Panc1 (cell line): ENCODE data around the gene SHANK1. TPM values are rescaled to one million over a fixed set of nuclear protein-coding genes. Genes with fewer than 3 reads are reported as not detected.

Experiments
- ATAC-seq: fragments of 200-7000 bp; cut with Tn5 transposase; 2 replicates; pipeline ENCODE4 v1.9.1; 2020; ENCODE audit warnings: mild to moderate bottlenecking, moderate library complexity
- BruUV-seq: library from RNA; stranded (reverse); fragments of 400-500 nt; replicated peaks from 2 replicates; lab custom pipeline; 2021; lab: Mats Ljungman, UMichigan
- CTCF ChIA-PET: fragments of 300-600 bp; sonication (Branson Sonifier 250); formaldehyde crosslinking; loops from one replicate; lab custom pipeline; 2022; ENCODE audit warnings: antibody characterized with exemption; lab: Charles Lee
- POLR2A ChIA-PET: fragments of 300-600 bp; sonication (Branson Sonifier 250); formaldehyde crosslinking; loops from one replicate; lab custom pipeline; 2022; ENCODE audit warnings: antibody characterized with exemption; lab: Charles Lee
- DNase-seq: peaks from one replicate; pipeline ENCODE4 v3.0.0-alpha.2; 2010; ENCODE audit warnings: low read depth, low spot score
- H3K27ac ChIP-seq: 2 replicates; pipeline ENCODE4 v1.5.1; 2011; ENCODE audit warnings: mild to moderate bottlenecking, low read length, inconsistent platforms
- H3K27me3 ChIP-seq: fragments of 200-500 bp; sonication (Bioruptor generic); 2 replicates; pipeline ENCODE4 v1.6.0; 2014; ENCODE audit warnings: low read length, inconsistent platforms; ENCODE audit not compliant: control insufficient read depth, insufficient read depth
- H3K36me3 ChIP-seq: fragments of 200-500 bp; sonication (Bioruptor generic); 2 replicates; pipeline ENCODE4 v1.5.1; 2014; ENCODE audit warnings: inconsistent platforms, mild to moderate bottlenecking, low read length, moderate library complexity; ENCODE audit not compliant: control insufficient read depth, insufficient read depth
- H3K4me1 ChIP-seq: 2 replicates; pipeline ENCODE4 v1.5.1; 2011; ENCODE audit warnings: inconsistent platforms, mild to moderate bottlenecking, low read length, moderate library complexity; ENCODE audit not compliant: control insufficient read depth, insufficient read depth
- H3K4me3 ChIP-seq, 2 experiments: 2 replicates each; pipeline ENCODE4 v1.5.1; 2011 to 2012; ENCODE audit warnings: low read depth in 2 of 2, low read length in 2 of 2, mild to moderate bottlenecking in 2 of 2, inconsistent platforms in 1 of 2, moderate library complexity in 1 of 2
- H3K9me3 ChIP-seq: fragments of 200-500 bp; sonication (Bioruptor generic); 2 replicates; pipeline ENCODE4 v1.5.1; 2014; ENCODE audit warnings: low read depth, mild to moderate bottlenecking, inconsistent platforms, low read length, moderate library complexity; ENCODE audit not compliant: control insufficient read depth, insufficient read depth
- CTCF ChIP-seq: fragments of 450-650 bp; IDR thresholded peaks from 2 replicates; pipeline ENCODE4 v1.5.1; 2017; ENCODE audit warnings: mild to moderate bottlenecking
- POLR2AphosphoS5 ChIP-seq: IDR thresholded peaks from 2 replicates; pipeline ENCODE4 v1.6.1; 2012; ENCODE audit warnings: mild to moderate bottlenecking, low read depth, low read length, moderate library complexity
- REST ChIP-seq, 2 experiments: IDR thresholded peaks; 2 replicates each; pipeline ENCODE4 v1.6.1; 2011 to 2012; ENCODE audit warnings: low read depth in 2 of 2, control low read depth in 1 of 2, low read length in 1 of 2, mild to moderate bottlenecking in 1 of 2, moderate library complexity in 1 of 2; ENCODE audit not compliant: insufficient read depth in 1 of 2
- SIN3A ChIP-seq: IDR thresholded peaks from 2 replicates; pipeline ENCODE4 v1.6.1; 2012; ENCODE audit warnings: low read depth, mild to moderate bottlenecking, low read length, moderate library complexity, borderline replicate concordance; ENCODE audit not compliant: insufficient read depth
- TCF7L2 ChIP-seq: IDR thresholded peaks from 2 replicates; pipeline ENCODE4 v1.6.1; 2011; ENCODE audit warnings: mild to moderate bottlenecking, low read depth, low read length, inconsistent platforms
- in situ Hi-C: cut with HindIII; loops from 2 replicates; pipeline ENCODE4 v1.10.0; 2016; ENCODE audit warnings: low sequenced_read_pairs, low pct_unique_long_range_greater_than_20kb
- intact Hi-C: fragments of 100-400 bp; cut with micrococcal nuclease; formaldehyde crosslinking; loops from one replicate; pipeline ENCODE4 v1.10.0; 2022; ENCODE audit not compliant: unreplicated experiment
- total RNA-seq: library from RNA; stranded (reverse); gene quantifications from one replicate; pipeline ENCODE4 v1.2.1, GENCODE V29; 2021; ENCODE audit not compliant: unreplicated experiment

The SHANK1 gene
- total RNA-seq, 1 experiment from 2014 or later = not detected

GRCh38 chr19:50710612-50711011 lies 9.0 kb downstream of the SHANK1 start:
- in situ Hi-C loops = no loop called here
- H3K4me3 ChIP-seq = no peak overlapping the region
- BruUV-seq = no TSS peak
- no peak for TF ChIP-seq REST (IDR thresholded peaks at IDR 0.05; ENCODE audit: insufficient read depth in 1 of 2, low read depth in 2 of 2, low read length in 1 of 2)
- TF ChIP-seq POLR2AphosphoS5 = no peak
- TF ChIP-seq TCF7L2 = no peak
- TF ChIP-seq SIN3A = no peak
- TF ChIP-seq CTCF = no peak
- DNase-seq (no peak), ATAC-seq (no peak)
- no peak overlapping the region for H3K27ac ChIP-seq
- no peaks in the 10 kb centered on the region for H3K36me3 ChIP-seq
- H3K4me1 ChIP-seq = no peaks in the 10 kb centered on the region
- POLR2A ChIA-PET = no interaction called here
- H3K27me3 ChIP-seq = no peaks in the 10 kb centered on the region
- intact Hi-C loops = no loop called here
- no peaks in the 10 kb centered on the region for H3K9me3 ChIP-seq
- CTCF ChIA-PET = no interaction called here

GRCh38 chr19:50710094-50710493 lies 9.5 kb downstream of the SHANK1 start:
- DNase-seq (no peak), ATAC-seq (no peak)
- Histone ChIP-seq H3K4me1 (no peaks in the 10 kb centered on the region), H3K4me3 (no peak overlapping the region), H3K27ac (no peak overlapping the region), H3K27me3 (no peaks in the 10 kb centered on the region), H3K9me3 (no peaks in the 10 kb centered on the region), H3K36me3 (no peaks in the 10 kb centered on the region)
- ChIA-PET CTCF (no interaction called here), POLR2A (no interaction called here)
- in situ Hi-C loops = no loop called here
- intact Hi-C loops = no loop called here
- no TSS peak for BruUV-seq
- TF ChIP-seq TCF7L2 (no peak), REST (IDR thresholded peaks at IDR 0.05; ENCODE audit: insufficient read depth in 1 of 2, low read depth in 2 of 2, low read length in 1 of 2) (no peak), POLR2AphosphoS5 (no peak), SIN3A (no peak), CTCF (no peak)
